Astrocyte (in vitro differentiated cells and primary cell): ENCODE results near the gene NCK2.

Experiments used
- CTCF ChIP-seq: IDR thresholded peaks from 2 replicates; pipeline ENCODE4 v1.5.1; 2011; ENCODE audit warnings: low read depth, mild to moderate bottlenecking, inconsistent platforms, low read length, moderate library complexity; ENCODE audit not compliant: insufficient read depth
- EZH2 ChIP-seq: IDR thresholded peaks from 2 replicates; pipeline ENCODE4 v1.6.1; 2012; ENCODE audit warnings: mild to moderate bottlenecking, low read length, inconsistent platforms; ENCODE audit not compliant: insufficient read depth

GRCh38 chr2:105849431-105850179 is 104.9 kb downstream of the NCK2 start:
- TF ChIP-seq CTCF: no peak
- TF ChIP-seq EZH2: no peak
